WTC11 (cell line): ENCODE results near the gene DBNL. TPM values are rescaled to one million over a fixed set of nuclear protein-coding genes. Genes with fewer than 3 reads are reported as not detected.

Source experiments
- ATAC-seq: fragments of 200-7000 bp; cut with Tn5 transposase; 2 replicates; pipeline ENCODE4 v1.10.0; 2021; ENCODE audit warnings: mild to moderate bottlenecking, moderate library complexity
- CTCF ChIA-PET: fragments of 300-600 bp; sonication (Branson Sonifier 250); formaldehyde crosslinking; loops from one replicate; lab custom pipeline; 2021; ENCODE audit warnings: antibody characterized with exemption; lab: Charles Lee
- POLR2A ChIA-PET: fragments of 350-600 bp; sonication (Branson Sonifier 250); formaldehyde crosslinking; loops from one replicate; lab custom pipeline; 2021; ENCODE audit warnings: antibody characterized with exemption; lab: Charles Lee
- DNase-seq: peaks from one replicate; pipeline ENCODE4 v3.0.0; 2021; ENCODE audit warnings: low spot score
- H3K27ac Mint-ChIP-seq: 2 replicates; pipeline ENCODE4 v1.8.0; 2021; ENCODE audit warnings: mixed read lengths
- H3K27me3 Mint-ChIP-seq: 2 replicates; pipeline ENCODE4 v1.8.0; 2021; ENCODE audit warnings: low read depth, mild to moderate bottlenecking, moderate library complexity, mixed read lengths
- H3K36me3 Mint-ChIP-seq: 2 replicates; pipeline ENCODE4 v1.8.0; 2021; ENCODE audit warnings: mixed read lengths
- H3K4me1 Mint-ChIP-seq: 2 replicates; pipeline ENCODE4 v1.8.0; 2022; ENCODE audit warnings: mixed read lengths
- H3K4me3 Mint-ChIP-seq: 2 replicates; pipeline ENCODE4 v1.8.0; 2021; ENCODE audit warnings: mild to moderate bottlenecking, moderate library complexity, mixed read lengths
- H3K9me3 Mint-ChIP-seq: 2 replicates; pipeline ENCODE4 v1.8.0; 2021; ENCODE audit warnings: mixed read lengths
- AR ChIP-seq: fragments of 250-450 bp; sonication (Bioruptor Pico); IDR thresholded peaks from 2 replicates; pipeline ENCODE4 v1.9.0; 2021; ENCODE audit warnings: mild to moderate bottlenecking
- ARID4B ChIP-seq: sonication (generic); formaldehyde crosslinking; IDR thresholded peaks from 2 replicates; pipeline ENCODE4 v1.8.0; 2023; ENCODE audit warnings: missing genetic modification reagents, mild to moderate bottlenecking, borderline replicate concordance
- ATF6 ChIP-seq: sonication (generic); formaldehyde crosslinking; IDR thresholded peaks from 2 replicates; pipeline ENCODE4 v1.8.1; 2023; ENCODE audit warnings: mild to moderate bottlenecking, missing genetic modification reagents
- ESRRA ChIP-seq: sonication (generic); formaldehyde crosslinking; IDR thresholded peaks from 2 replicates; pipeline ENCODE4 v1.8.1; 2022; ENCODE audit warnings: mild to moderate bottlenecking, missing genetic modification reagents, borderline replicate concordance
- HMGA2 ChIP-seq: fragments of 250-450 bp; sonication (Bioruptor Pico); IDR thresholded peaks from 2 replicates; pipeline ENCODE4 v1.4.0; 2021; ENCODE audit warnings: mild to moderate bottlenecking, moderate library complexity
- IRF2 ChIP-seq: sonication (generic); formaldehyde crosslinking; IDR thresholded peaks from 2 replicates; pipeline ENCODE4 v1.8.0; 2022; ENCODE audit warnings: low read depth, missing genetic modification reagents, borderline replicate concordance
- JUN ChIP-seq: sonication (generic); formaldehyde crosslinking; IDR thresholded peaks from 2 replicates; pipeline ENCODE4 v1.8.0; 2023; ENCODE audit warnings: mild to moderate bottlenecking, missing genetic modification reagents
- NR1H2 ChIP-seq: sonication (generic); formaldehyde crosslinking; IDR thresholded peaks from 2 replicates; pipeline ENCODE4 v1.9.0; 2021; ENCODE audit warnings: mild to moderate bottlenecking, moderate library complexity, missing genetic modification reagents
- PRRX2 ChIP-seq: fragments of 250-450 bp; sonication (Bioruptor Pico); IDR thresholded peaks from 2 replicates; pipeline ENCODE4 v1.8.0; 2021; ENCODE audit warnings: mild to moderate bottlenecking
- RELA ChIP-seq: sonication (generic); formaldehyde crosslinking; IDR thresholded peaks from 2 replicates; pipeline ENCODE4 v1.8.1; 2022; ENCODE audit warnings: missing genetic modification reagents, mild to moderate bottlenecking, borderline replicate concordance
- SOX15 ChIP-seq: fragments of 250-450 bp; sonication (Bioruptor Pico); IDR thresholded peaks from 2 replicates; pipeline ENCODE4 v1.9.0; 2021; ENCODE audit warnings: mild to moderate bottlenecking
- TP53 ChIP-seq: sonication (generic); formaldehyde crosslinking; IDR thresholded peaks from 2 replicates; pipeline ENCODE4 v1.8.1; 2023; ENCODE audit warnings: mild to moderate bottlenecking, missing genetic modification reagents
- USF1 ChIP-seq: sonication (generic); formaldehyde crosslinking; IDR thresholded peaks from 2 replicates; pipeline ENCODE4 v1.8.0; 2022; ENCODE audit warnings: mild to moderate bottlenecking, missing genetic modification reagents
- ZNF232 ChIP-seq: sonication (generic); formaldehyde crosslinking; IDR thresholded peaks from 2 replicates; pipeline ENCODE4 v1.8.0; 2022; ENCODE audit warnings: mild to moderate bottlenecking, missing genetic modification reagents
- ZNF317 ChIP-seq: sonication (generic); formaldehyde crosslinking; IDR thresholded peaks from 2 replicates; pipeline ENCODE4 v1.8.1; 2023; ENCODE audit warnings: low read depth, mild to moderate bottlenecking, moderate library complexity, missing genetic modification reagents, borderline replicate concordance
- ZNF512 ChIP-seq: sonication (generic); formaldehyde crosslinking; IDR thresholded peaks from 2 replicates; pipeline ENCODE4 v1.8.1; 2022; ENCODE audit warnings: missing genetic modification reagents, borderline replicate concordance
- ZNF532 ChIP-seq: fragments of 250-450 bp; sonication (Bioruptor Pico); IDR thresholded peaks from 2 replicates; pipeline ENCODE4 v1.9.0; 2021; ENCODE audit warnings: mild to moderate bottlenecking, borderline replicate concordance
- total RNA-seq: library from RNA; stranded (reverse); gene quantifications from 3 replicates; pipeline ENCODE4 v1.2.3, GENCODE V29; 2021

DBNL gene
- total RNA-seq, 1 experiment from 2014 or later, result 36.1 TPM

GRCh38 chr7:44107961-44108767, 63.7 kb downstream of the DBNL start (continued):
- TF ChIP-seq AR (no peak), TP53 (CRISPR knock-in tag) (no peak), ARID4B (CRISPR knock-in tag) (no peak), SOX15 (no peak), USF1 (CRISPR knock-in tag) (no peak), ZNF232 (CRISPR knock-in tag) (no peak), NR1H2 (no peak), JUN (CRISPR knock-in tag) (no peak), ZNF317 (CRISPR knock-in tag) (no peak)

GRCh38 chr7:44108768-44109750, 64.6 kb downstream of the DBNL start:
- no peak for ATAC-seq
- no peak overlapping the region for H3K27ac Mint-ChIP-seq
- DNase-seq, result no peak
- peaks cover 4% of the 10 kb centered on the region for H3K36me3 Mint-ChIP-seq
- H3K27me3 Mint-ChIP-seq, result peaks cover 9% of the 10 kb centered on the region; the same call in 1 of the 2 replicates
- CTCF ChIA-PET, result interaction anchor here (1.3 kb wide), 1 partner anchor 13 kb away, joined by 3 read pairs; no protein-coding TSS in a partner anchor
- peaks cover 10% of the 10 kb centered on the region for H3K4me1 Mint-ChIP-seq
- no peaks in the 10 kb centered on the region for H3K9me3 Mint-ChIP-seq
- POLR2A ChIA-PET, result no interaction called here
- H3K4me3 Mint-ChIP-seq, result no peak overlapping the region
- TF ChIP-seq HMGA2 (no peak), ZNF532 (no peak), TP53 (CRISPR knock-in tag) (no peak), RELA (CRISPR knock-in tag) (no peak), IRF2 (CRISPR knock-in tag) (no peak), SOX15 (no peak), PRRX2 (CRISPR knock-in tag) (no peak), ESRRA (CRISPR knock-in tag) (no peak), ATF6 (no peak), ZNF512 (no peak)
